Measurements from ENCODE around the gene SLC7A6.

DNA sequence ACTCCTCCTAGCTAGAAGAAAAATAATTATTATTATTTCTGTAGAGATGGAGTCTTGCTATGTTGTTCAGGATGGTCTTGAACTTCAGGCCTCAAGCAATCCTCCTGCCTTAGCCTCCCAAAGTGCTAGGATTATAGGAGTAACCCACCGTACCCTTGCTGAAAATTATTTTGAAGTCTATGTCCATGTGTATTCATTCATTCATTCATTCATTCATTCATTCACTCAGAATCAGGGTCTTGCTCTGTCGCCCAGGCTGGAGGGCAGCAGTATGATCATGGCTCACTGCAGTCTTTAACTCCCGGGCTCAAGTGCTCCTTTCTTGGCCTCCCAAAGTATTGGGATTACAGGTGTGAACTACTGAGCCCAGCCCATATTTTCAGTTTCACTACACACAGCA, 42.3 kb downstream of the SLC7A6 start:
- TF ChIP-seq, protein P1, sequence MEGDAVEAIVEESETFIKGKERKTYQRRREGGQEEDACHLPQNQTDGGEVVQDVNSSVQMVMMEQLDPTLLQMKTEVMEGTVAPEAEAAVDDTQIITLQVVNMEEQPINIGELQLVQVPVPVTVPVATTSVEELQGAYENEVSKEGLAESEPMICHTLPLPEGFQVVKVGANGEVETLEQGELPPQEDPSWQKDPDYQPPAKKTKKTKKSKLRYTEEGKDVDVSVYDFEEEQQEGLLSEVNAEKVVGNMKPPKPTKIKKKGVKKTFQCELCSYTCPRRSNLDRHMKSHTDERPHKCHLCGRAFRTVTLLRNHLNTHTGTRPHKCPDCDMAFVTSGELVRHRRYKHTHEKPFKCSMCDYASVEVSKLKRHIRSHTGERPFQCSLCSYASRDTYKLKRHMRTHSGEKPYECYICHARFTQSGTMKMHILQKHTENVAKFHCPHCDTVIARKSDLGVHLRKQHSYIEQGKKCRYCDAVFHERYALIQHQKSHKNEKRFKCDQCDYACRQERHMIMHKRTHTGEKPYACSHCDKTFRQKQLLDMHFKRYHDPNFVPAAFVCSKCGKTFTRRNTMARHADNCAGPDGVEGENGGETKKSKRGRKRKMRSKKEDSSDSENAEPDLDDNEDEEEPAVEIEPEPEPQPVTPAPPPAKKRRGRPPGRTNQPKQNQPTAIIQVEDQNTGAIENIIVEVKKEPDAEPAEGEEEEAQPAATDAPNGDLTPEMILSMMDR (IDR thresholded peaks at IDR 0.05; ENCODE audit: control extremely low read depth in 1 of 3, insufficient read depth in 1 of 3, low read depth in 1 of 3, low read length in 3 of 3) = no peak
- no peak for TF ChIP-seq JUND (IDR thresholded peaks at IDR 0.05; ENCODE audit: low read length)
- TF ChIP-seq POLR2AphosphoS5 (IDR thresholded peaks at IDR 0.05; ENCODE audit: low read depth, low read length) = no peak
- TF ChIP-seq CBX8 (IDR thresholded peaks at IDR 0.05; ENCODE audit: borderline replicate concordance, low read depth, low read length) = no peak
